ENCODE results near the gene HLA-DQB1.
"Not testable (repeated sequence)": the region's sequence is repeated elsewhere in the genome, so short reads cannot be mapped to it uniquely, and the experiment has no call there.

HLA-DQB1 gene

DNA sequence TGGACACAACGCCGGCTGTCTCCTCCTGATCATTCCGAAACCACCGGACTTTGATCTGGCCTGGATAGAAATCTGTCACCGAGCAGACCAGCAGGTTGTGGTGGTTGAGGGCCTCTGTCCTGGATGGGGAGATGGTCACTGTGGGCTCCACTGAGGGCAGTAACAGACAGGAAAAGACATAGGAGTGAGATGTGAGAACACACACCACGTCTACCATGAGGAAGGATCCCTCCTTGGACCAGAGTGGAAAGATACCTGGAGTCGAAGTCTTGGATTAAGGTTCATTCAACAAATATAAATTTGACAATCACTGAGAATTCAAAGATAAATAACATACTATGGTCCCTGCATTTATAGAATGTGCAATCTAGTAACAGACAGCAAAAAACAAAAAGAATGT is 4.4 kb downstream of the HLA-DQB1 start:
- DNase-seq = no peak

DNA sequence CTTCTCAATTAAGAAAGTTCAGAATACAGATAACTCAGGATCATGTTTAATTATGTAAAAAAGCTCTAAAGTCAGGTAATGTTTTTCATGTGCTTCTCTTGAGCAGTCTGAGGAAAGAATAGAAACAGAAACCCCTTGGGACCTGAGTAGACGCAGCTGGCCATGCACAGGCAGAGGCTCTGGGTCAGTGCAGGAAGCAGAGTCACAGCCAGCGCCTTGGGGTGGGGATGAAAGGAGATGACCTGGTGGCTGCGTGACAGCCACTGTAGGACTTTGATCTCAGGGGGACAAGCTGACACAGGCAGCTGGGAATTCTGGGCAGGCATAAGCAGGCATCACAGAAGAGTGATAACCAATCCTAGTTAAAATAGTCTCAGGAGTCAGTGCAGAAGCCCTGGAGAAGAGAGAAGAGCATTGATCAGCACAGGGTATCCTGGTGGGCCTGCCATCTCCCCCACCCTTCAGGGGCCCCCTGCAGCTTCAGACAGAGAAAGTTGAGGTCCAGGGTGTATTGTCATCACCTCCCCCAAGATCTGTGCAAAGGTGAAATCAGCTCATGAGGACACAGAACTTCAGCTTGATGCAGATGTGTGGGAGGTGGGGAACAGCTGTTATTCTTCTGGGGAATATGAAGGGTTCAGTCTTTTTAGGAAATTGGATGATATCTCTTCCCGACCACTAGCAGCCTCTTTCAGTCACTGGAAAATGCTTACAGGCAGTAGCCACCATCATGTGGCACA is 6.4 kb downstream of the HLA-DQB1 start:
- no peak for DNase-seq

DNA sequence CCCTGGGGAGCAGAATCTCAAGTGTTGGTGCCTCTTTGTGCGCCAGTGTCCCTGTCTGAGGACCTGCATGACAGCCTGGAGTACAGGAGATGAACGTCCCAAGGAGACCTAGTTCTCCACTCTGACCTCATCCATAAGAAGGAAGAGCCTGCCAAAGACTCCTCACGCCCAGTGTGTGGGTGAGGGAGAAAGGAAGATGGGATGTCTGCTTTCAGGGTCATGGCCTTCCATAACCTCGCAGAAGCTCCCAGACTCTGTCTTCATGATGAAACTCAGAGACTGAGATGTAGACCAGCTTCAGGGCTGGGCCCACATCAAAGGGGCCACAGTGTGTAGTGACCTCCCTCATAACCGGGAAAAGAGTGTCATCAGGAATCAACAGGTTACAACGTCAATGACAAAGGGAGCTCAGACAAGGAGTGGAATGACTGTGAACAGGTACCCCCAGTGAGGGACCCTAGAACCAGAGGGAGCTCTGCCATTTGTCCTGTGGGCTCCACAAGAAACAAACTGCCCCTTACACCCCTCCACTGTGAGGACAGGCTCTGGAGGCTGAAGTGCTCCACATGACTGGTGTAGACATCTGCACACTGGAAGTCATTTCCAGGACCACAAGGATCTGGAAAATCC is 8.1 kb downstream of the HLA-DQB1 start:
- no peak for DNase-seq

DNA sequence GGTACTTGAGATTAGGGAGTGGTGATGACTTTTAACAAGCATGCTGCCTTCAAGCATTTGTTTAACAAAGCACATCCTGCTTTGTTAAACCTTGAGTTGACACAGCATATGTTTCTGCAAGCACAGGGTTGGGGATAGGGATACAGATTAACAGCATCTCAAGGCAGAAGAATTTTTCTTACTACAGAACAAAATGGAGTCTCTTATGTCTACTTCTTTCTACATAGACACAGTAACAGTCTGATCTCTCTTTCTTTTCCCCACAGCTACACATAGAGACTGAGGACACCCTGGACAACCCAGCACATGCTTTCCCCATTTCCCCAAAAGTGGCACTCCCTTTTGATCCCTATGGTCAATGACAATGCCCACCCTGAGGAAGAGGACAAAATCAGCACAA is 8.6 kb downstream of the HLA-DQB1 start:
- DNase-seq = not testable (repeated sequence)

DNA sequence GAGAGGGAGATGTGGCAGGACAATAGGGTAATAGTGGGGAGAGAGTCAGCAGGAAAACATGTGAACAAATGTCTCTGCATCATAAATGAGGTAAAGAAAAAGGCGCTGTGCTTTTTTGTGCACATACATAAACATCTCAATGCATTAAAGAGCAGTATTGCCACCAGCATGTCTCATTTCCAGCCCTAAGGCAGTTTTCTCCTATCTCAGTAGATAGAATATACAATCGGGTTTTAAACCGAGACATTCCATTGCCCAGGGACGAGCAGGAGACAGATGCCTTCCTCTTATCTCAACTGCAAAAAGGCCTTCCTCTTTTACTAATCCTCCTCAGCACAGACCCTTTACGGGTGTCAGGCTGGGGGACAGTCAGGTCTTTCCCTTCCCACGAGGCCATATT is 9.1 kb downstream of the HLA-DQB1 start:
- not testable (repeated sequence) for DNase-seq

DNA sequence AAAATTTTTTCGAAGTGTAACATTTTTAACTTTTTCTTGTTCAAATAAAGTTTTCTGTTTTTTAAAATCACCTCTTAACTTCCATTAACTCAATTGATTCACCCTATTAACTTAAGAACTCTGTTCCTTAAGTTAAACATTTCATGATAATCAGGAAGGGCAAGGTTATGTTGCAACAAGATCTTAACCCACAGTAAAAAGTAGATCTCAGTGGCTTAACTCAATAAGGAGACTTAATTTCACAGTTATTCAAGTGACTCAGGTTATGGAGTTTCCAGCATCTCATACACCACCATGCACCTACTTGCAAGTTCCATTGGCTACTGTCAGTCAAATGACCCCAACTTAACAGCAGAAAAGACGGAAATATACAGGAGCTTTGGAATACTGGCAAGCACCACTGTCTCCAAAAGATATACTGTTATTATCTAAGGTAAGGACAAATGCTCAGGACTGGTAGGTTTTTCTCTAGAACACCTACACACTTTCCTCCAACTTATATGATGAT is 11.2 kb downstream of the HLA-DQB1 start:
- no peak for DNase-seq

DNA sequence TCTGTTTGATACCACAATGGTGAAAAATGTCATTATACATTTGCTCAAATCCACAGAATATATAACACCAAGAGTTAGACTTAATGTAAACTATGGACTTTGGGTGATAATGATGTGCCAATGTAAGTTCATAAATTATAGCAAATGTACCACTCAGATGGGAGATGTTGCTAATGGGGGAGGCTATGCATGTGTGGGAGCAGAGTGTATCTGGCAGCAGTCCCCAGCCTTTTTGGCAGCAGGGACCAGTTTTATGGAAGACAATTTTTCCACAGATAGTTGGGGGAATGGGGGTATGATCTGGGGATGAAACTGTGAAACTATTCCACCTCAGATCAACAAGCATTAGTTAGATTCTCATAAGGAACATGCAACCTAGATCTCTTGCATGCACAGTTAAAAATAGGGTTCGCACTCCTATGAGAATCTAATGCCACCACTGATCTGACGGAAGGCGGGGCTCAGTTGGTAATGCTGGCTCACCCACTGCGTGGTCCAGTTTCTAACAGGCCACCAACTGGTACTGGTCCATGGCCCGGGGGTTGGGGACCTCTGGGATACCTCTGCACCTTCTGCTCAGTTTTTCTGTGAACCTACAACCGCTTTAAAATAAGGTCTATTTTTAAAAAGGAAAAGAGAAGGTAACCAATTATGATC is 21.3 kb downstream of the HLA-DQB1 start:
- no peak for DNase-seq

DNA sequence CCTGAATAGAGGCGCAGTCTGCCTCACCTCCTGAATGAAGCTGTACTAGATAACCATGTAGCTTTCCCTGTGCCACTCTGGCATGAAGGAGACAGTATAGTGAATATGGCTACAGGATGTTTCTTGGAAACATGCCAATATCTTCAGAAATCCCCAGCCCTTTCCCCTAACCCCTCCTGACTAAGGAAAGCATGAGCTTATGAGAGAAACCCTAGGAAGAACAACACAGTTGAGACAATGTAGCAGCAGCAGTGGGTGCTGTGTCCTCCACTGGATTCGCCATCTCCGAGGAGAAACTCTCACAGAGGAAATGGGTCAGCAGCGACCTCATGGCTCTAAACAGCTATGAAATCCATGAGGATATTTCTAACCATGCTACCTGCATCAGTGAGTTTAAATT is 22.6 kb downstream of the HLA-DQB1 start:
- DNase-seq = no peak

DNA sequence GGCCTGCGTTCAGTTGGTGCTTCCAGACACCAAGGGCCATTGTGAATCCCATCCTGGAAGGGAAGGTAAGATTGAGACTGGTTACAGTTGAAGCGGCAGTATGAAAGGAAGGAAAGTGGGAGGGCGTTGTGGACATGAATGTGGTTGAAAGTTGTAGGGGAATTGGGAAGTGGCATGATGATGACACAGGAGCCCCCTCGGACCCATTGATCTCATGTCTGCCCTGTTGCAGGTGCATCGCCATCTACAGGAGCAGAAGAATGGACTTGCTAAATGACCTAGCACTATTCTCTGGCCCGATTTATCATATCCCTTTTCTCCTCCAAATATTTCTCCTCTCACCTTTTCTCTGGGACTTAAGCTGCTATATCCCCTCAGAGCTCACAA is 23.7 kb downstream of the HLA-DQB1 start:
- no peak for DNase-seq

DNA sequence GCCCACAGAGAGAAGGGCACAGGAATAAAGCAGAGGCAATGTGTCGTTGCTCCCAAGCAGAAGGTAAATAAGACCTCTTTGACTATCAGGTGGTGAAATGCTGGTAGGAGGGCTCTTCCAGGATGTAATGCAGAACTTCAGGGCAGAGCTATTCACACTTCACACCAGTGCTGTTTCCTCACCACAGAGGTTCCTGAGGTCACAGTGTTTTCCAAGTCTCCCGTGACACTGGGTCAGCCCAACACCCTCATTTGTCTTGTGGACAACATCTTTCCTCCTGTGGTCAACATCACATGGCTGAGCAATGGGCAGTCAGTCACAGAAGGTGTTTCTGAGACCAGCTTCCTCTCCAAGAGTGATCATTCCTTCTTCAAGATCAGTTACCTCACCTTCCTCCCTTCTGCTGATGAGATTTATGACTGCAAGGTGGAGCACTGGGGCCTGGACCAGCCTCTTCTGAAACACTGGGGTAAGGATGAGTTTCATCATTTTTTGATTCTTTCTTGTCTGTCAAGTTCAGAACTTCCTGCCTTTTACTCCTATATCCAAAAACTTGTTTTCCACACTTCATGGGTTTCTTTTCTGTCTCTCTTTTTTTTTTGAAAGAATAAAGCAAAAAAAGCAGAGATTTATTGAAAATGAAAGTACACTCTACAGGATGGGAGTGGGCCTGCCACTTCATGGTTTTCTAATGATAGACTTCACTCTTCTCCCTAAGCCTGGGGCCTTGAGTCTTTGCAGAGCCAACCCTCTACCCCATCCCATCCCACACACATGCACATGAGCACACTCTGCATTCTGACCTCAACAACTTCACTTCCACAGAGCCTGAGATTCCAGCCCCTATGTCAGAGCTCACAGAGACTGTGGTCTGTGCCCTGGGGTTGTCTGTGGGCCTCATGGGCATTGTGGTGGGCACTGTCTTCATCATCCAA is 24.4 kb downstream of the HLA-DQB1 start:
- not testable (repeated sequence) for DNase-seq

DNA sequence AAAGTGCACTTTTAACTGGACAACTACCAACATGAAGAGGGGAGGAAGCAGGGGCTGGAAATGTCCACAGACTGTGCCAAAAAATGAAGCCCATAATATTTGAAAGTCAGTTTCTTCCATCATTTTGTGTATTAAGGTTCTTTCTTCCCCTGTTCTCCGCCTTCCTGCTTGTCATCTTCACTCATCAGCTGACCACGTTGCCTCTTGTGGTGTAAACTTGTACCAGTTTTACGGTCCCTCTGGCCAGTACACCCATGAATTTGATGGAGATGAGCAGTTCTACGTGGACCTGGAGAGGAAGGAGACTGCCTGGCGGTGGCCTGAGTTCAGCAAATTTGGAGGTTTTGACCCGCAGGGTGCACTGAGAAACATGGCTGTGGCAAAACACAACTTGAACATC is 25.3 kb downstream of the HLA-DQB1 start:
- DNase-seq = no peak

DNA sequence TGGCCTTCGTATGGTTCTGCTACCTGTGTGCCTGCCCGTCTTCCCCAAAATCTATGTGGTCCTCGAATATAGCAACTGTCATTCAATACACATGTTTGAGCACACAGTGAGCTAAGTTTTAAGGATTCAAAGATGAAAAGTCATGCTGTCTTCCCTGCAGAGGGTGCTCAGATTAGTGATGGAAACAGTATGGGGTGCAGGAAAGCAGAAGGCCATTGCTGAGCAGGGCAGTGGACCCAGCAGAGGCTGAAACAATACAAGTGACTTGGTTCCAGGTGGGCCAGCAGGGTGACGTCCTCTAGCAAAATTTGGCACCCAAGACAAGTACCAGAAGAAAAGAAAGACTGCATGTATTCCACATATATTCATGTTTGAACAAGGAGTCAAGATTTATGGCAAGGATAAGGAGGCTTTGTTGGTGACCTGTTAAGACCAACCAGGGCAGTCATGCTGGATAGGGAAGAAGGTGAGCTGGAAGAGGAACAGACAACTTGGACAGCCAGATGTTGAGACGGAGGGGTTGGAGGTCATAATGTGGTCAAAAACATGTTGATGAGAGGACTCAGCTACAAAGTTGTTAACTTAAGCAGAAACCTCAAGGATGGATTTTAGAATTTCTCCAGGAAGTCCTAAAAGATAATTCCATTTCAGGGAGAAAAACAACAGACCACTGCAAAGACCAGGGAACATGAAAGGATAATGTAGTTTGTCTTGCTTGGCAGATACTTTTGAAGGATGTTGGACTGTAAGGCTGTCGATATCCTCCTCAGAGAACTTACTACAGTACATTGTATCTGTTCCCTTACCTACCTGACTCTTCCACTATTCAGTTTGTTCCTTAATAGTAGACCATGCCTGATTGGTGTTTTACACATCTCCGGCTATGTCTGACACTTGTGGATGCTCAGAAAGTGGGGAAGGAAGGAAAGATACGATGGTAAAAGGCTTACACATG is 26.7 kb downstream of the HLA-DQB1 start:
- no peak for DNase-seq

DNA sequence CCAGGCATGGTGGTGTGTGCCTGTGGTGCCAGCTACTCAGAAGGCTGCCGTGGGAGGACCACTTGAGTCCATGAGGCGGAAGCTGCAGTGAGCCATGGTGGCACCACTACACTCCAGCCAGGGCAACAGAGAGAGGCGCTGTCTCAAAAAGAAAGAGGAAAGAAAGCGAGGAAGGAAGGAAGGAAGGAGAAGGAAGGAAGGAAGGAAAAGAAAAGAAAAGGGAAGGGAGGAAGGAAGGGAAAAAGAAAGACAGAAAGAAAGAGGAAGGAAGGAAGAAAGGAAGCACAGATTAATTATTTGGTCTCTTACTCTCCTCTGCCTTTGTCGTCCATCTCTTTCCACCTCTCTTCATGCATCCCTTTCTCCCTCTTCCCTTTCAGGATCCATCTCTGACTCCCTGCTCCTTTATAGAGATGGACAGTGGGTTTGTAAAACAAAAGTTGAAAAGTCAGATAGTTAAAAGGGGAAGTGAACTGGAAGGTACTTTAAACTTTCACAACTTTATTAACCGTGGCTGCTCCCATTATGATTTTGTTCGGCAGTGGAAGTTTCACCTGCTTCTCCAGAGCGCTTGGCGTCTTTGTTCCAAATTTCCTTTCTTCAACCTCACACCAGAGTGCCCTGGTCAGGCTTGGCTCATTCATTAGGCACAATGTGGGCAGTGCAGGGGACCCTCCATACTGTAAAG is 27.8 kb downstream of the HLA-DQB1 start:
- DNase-seq = no peak

DNA sequence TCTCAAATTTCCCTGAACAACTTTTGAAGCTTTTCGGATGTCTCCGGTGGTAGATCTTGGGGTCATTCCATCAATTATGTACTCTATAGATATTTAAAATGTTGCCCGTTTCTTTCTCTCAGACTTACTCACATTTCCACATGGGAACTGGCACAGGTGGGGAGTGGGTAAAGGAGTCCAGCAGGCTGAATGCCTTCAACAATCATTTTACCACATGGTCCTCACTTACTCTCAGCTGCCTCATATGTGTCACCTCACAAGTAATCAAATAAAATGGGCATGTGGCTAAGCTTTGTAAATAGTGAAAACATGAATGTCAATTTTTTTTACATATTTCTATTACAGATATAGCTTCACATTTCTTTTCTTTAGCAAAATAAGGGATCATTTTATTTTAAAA is 28.6 kb downstream of the HLA-DQB1 start:
- DNase-seq = no peak

DNA sequence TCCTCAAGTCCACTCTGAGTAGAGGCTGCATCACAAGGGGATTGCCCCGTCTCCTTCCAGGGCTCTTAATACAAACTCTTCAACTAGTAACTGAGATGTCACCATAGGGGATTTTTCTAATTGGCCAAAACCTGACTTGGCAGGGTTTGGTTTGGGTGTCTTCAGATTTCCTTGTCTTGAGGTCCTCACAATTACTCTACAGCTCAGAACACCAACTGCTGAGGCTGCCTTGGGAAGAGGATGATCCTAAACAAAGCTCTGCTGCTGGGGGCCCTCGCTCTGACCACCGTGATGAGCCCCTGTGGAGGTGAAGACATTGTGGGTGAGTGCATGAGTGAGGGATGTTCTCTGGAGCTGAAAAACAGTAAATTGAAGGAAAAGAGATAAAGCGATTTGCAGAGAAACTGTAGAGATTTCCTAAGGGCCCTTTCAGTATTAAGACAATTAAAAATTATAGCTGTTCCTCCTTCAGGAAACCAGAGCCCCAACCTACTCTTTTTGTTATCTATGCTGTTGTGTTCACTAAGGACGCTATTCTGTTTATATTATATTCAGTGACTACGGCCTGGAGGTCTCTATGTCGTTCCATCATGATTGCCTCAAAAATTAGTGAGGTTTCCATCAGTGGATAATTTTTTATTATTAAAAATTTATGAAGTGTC is 29.1 kb downstream of the HLA-DQB1 start, which contains the start of gene HLA-DQA1:
HLA-DQA1 (plus strand) TSS at position 188 of the 662 bp plus-strand sequence; CDS start at position 241, 53 bp downstream.
- no peak for DNase-seq

DNA sequence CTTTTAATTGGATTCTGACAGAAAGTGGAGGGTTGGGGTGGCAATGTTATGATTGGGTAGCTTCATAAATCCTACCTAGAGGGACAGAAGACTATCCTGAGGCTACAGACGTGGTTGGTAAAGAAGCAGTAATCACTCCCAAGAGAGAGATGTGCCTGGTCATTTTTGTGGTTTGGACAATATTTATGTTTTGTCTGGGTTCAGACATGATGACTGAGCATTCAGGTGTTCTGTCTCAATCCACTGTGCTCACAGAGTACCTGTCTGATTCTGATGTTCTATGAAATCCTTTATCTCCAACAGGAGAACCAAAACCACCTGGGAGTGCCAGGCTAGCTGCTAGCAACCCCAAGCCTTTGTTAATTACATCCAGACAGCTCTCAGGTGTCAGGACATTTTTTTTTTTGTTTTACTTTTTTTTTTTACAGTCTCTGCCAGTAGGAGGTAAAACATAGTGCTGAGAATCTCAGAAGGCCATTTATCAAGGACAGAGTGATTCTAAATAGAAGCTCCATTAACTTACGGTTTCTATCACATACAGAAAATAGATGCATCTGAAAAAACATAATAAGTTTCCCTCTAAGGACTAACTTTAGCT is 30.8 kb downstream of the HLA-DQB1 start:
- DNase-seq = no peak

DNA sequence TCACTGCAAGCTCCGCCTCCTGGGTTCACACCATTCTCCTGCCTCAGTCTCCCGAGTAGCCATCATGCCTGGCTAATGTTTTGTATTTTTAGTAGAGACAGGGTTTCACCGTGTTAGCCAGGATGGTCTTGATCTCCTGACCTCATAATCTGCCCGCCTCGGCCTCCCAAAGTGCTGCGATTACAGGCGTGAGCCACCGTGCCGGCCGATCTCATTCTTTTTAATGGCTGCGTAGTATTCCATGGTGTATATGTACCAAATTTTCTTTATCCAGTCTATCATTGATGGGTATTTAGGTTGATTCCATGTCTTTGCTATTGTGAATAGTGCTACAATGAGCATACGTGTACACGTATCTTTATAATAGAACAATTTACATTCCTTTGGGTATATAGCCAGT is 36.7 kb downstream of the HLA-DQB1 start:
- not testable (repeated sequence) for DNase-seq

DNA sequence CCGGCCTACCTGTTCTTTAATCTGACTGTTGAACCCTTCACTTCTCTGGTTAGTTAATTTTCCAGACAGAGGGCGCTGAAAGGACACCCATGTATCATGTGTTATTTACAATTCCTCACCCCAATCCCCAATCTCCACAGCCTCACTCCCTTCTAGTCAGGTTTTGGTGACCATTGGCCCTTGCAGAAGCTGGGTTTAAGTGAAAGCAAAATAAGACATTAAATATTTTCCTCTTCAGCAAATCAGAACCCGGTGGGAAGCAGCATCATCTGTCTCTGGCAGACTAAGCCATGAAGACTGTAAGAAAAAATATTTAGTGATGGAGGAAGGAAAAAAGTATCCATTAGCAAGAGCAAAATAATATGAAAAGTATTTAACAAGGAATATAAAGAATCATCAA is 38.6 kb downstream of the HLA-DQB1 start:
- no peak for DNase-seq

DNA sequence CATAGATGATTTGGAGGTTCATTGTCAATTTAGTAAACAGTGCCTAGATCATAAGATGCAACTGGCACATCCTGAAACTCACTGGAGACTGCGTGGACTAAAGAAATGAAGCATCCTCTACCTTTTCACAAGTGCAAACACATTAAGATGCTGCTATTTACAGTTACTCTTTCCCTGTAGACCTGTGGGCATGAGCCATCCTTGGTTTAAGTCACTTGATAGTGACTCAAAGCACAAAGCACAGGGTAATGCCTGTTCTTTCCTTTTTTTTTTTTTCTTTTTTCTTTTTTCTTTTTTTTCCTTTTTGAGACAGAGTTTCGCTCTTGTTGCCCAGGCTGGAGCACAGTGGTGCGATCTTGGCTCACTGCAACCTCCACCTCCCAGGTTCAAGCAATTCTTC is 39.2 kb downstream of the HLA-DQB1 start:
- no peak for DNase-seq

DNA sequence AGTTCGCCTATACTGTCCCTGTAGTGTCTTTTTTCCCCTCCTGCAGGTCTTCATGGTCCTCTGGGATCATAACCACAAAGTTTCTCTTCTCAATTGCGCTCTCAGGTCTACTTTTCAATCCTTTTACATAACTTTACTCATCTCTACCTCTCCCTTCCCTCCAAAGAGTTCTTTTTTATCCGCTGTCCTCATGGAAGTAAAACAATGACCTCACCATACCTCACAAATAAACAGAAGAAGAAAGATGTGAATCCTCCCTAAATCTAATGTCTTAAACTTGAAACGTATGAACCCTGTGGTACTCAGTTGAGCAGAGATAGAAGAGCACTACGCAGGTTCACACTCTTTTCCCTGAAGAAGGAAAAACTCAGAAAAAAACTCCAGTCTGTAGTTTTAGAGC is 41.3 kb downstream of the HLA-DQB1 start:
- DNase-seq = no peak

Measured in NCI-H1105 (cell line).